IPS DF 6.9 (cell line): ENCODE measurements around the gene GNA14.
A peak's percentile ranks its signal among the peaks of the same experiment; 100 is the strongest.
"Not testable (repeated sequence)": the region's sequence is repeated elsewhere in the genome, so short reads cannot be mapped to it uniquely, and the experiment has no call there.

Experiments used
- DNase-seq: peaks from one replicate; pipeline ENCODE4 v3.0.0-alpha.2; 2013; ENCODE audit warnings: low read depth, low spot score
- H3K27ac ChIP-seq: one replicate; pipeline ENCODE4 v1.5.1; 2013; ENCODE audit warnings: low read length, control low read depth
- H3K27me3 ChIP-seq: 2 replicates; pipeline ENCODE4 v1.6.1; 2013; ENCODE audit warnings: mild to moderate bottlenecking, low read length; ENCODE audit not compliant: control insufficient read depth, insufficient read depth
- H3K36me3 ChIP-seq: 2 replicates; pipeline ENCODE4 v1.6.1; 2013; ENCODE audit warnings: low read length; ENCODE audit not compliant: control insufficient read depth, insufficient read depth
- H3K4me1 ChIP-seq: 2 replicates; pipeline ENCODE4 v1.6.1; 2013; ENCODE audit warnings: low read length; ENCODE audit not compliant: control insufficient read depth, insufficient read depth
- H3K4me3 ChIP-seq: 2 replicates; pipeline ENCODE4 v1.5.1; 2013; ENCODE audit warnings: mild to moderate bottlenecking, low read length
- H3K9me3 ChIP-seq: 2 replicates; pipeline ENCODE4 v1.6.1; 2013; ENCODE audit warnings: low read length, inconsistent platforms; ENCODE audit not compliant: control insufficient read depth, insufficient read depth
- WGBS: extraction: QIAGEN DNeasy Blood & Tissue Kit; methylation state at CpG from one replicate; pipeline ENCODE4 v1.1.7; 2013; ENCODE audit warnings: mixed read lengths, missing lambda C conversion rate; ENCODE audit not compliant: insufficient read length, insufficient coverage; 5-methylcytosine and 5-hydroxymethylcytosine counted together

Gene GNA14

DNA sequence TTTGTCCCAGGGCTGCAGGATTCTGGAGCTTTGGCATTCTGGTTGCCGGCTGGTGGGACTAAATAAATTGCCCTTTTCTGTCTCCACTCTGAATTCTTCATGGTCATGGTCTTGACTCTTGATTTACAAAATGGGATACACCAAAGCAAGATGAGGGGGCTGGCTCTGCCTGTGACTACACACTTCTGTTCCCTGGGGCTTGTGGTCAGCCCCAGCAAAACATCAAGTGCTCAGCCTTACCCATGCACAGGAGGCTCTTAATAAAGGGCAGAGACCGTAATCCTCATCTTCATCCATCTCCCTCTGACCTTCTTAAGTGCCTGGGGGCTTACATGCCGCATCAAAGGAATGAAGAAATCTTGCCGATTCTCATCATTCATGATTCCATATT, 198.0 kb downstream of the GNA14 start:
- Histone ChIP-seq H3K4me1 (no peaks in the 10 kb centered on the region), H3K36me3 (no peaks in the 10 kb centered on the region), H3K4me3 (no peak overlapping the region), H3K27me3 (no peaks in the 10 kb centered on the region), H3K9me3 (no peaks in the 10 kb centered on the region), H3K27ac (no peak overlapping the region)
- WGBS: no CpG with 5 or more reads among the region's 4 CpGs
- no peak for DNase-seq

DNA sequence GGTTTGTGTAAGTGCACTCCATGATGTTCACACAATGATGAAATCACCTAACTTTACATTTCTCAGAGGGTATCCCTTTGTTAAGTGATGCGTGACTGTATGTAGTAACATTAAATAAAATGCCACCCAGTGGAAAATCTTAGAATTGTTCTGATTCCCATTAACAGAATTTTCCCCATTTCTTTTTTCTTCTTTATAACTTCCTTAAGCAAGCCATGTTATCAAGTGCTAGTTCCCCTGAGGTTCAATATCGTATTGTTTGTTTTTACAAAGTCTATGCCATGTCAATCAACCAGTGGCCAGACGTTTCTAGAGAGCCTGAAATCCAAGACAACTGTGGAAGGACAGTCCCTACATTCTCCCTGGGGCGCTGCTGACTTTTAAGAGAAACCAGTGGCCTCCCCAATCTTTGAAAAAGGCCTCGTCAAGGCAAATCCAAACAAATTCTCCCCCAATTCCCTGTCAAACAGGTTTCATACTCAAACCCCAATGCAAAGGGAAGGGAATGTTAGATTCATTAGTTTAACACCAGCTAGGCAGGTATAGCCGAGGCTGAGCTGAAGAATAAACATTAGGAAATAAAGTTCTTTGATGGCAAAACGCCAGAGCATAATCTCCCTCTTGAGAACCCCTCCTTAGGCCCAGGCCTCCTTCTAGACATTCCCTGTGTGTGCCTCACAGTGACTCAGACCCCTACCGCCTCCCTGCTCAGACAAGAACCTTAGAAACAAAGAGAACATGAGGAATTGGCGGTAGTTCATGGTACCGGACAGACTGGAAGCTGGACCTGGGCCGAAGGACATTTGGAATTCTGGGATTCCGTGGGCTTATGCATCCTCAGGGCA, 198.7 kb downstream of the GNA14 start:
- Histone ChIP-seq H3K9me3 (no peaks in the 10 kb centered on the region), H3K27me3 (no peaks in the 10 kb centered on the region), H3K4me1 (no peaks in the 10 kb centered on the region), H3K27ac (no peak overlapping the region), H3K4me3 (no peak overlapping the region), H3K36me3 (no peaks in the 10 kb centered on the region)
- no CpG with 5 or more reads among the region's 12 CpGs for WGBS
- no peak for DNase-seq

GRCh38 chr9:77447646-77448045, 200.5 kb downstream of the GNA14 start:
- WGBS: no CpG with 5 or more reads among the region's 1 CpG
- Histone ChIP-seq H3K4me3 (no peak overlapping the region), H3K36me3 (no peaks in the 10 kb centered on the region), H3K9me3 (no peaks in the 10 kb centered on the region), H3K27me3 (no peaks in the 10 kb centered on the region), H3K4me1 (no peaks in the 10 kb centered on the region), H3K27ac (no peak overlapping the region)
- DNase-seq: no peak

DNA sequence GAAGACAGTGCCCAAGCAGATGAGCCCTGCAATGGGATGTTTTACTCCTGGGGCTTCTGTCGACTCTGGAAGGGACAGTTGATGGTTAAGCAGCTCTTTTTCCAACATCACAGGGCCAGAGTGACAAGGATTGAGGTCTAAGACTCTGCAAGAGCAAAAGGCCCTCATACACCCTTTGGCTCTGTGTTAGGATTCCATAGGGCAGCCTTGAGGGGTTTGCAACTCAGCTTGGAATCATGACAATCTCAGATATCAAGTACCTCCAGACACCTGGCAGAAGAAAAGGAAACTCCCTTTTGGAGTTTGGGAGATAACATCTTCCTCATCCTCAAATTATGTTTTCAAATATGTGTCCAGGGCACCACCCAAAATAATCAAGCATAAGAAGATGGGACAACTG, 205.7 kb downstream of the GNA14 start:
- H3K27ac ChIP-seq: no peak overlapping the region
- DNase-seq: no peak
- H3K9me3 ChIP-seq: no peaks in the 10 kb centered on the region
- WGBS: no CpG with 5 or more reads among the region's 1 CpG
- no peaks in the 10 kb centered on the region for H3K27me3 ChIP-seq
- H3K36me3 ChIP-seq: no peaks in the 10 kb centered on the region; the same call in 1 of the 2 replicates
- no peaks in the 10 kb centered on the region for H3K4me1 ChIP-seq
- H3K4me3 ChIP-seq: no peak overlapping the region

DNA sequence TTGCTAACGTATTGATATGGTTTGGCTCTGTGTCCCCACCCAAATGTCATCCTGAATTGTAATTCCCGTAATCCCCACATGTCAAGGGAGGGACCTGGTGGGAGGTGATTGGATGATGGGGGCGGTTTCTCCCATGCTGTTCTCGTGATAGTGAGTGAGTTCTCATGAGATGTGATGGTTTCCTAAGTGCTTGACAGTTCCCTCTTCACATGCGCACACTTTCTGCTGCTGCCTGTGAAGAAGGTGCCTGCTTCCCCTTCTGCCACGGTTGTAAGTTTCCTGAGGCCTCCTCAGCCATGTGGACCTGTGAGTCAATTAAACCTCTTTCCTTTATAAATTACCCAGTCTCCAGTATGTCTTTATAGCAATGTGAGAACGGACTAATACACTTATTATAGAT, 207.0 kb downstream of the GNA14 start:
- not testable (repeated sequence) for H3K27ac ChIP-seq, H3K4me3 ChIP-seq, H3K9me3 ChIP-seq, DNase-seq, H3K4me1 ChIP-seq, H3K27me3 ChIP-seq, H3K36me3 ChIP-seq
- no CpG with 5 or more reads among the region's 7 CpGs for WGBS

DNA sequence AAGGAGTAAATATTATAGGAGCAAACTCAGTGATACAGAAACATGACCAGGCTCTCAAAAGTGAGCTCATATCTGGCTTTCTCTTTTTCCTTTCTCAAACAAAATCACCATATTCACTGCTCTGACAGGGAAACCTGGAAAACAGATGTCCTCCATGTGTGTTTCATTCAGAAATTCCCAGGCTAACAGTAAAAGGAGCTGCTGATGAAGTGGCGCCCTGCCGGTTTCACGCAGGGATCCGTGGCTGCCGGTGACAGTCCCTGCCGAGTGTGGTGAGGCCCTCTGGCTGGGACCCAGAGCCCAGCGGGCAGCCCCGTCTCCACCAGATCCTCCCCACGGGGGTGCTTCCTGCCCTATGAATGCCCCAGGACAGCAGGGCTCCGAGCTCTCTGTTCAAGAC, 208.1 kb downstream of the GNA14 start:
- Histone ChIP-seq H3K4me3 (no peak overlapping the region), H3K4me1 (no peaks in the 10 kb centered on the region), H3K9me3 (no peaks in the 10 kb centered on the region), H3K27me3 (no peaks in the 10 kb centered on the region), H3K36me3 (no peaks in the 10 kb centered on the region; the same call in 1 of the 2 replicates), H3K27ac (no peak overlapping the region)
- WGBS: no CpG with 5 or more reads among the region's 10 CpGs
- DNase-seq: peak; percentile 48

- H3K27me3 ChIP-seq: no peaks in the 10 kb centered on the region
- no peaks in the 10 kb centered on the region for H3K9me3 ChIP-seq
- no peak overlapping the region for H3K27ac ChIP-seq
- no peaks in the 10 kb centered on the region; the same call in 1 of the 2 replicates for H3K36me3 ChIP-seq
- H3K4me1 ChIP-seq: peaks cover 2% of the 10 kb centered on the region; the same call in 1 of the 2 replicates
- DNase-seq: no peak
- no peak overlapping the region for H3K4me3 ChIP-seq
- WGBS: no CpG with 5 or more reads among the region's 3 CpGs
These were observed 209.5 kb downstream of the GNA14 start for GRCh38 chr9:77438653-77439052.

- WGBS: no CpG with 5 or more reads among the region's 3 CpGs
- no peak for DNase-seq
- H3K9me3 ChIP-seq: no peaks in the 10 kb centered on the region
- H3K27ac ChIP-seq: no peak overlapping the region
- no peaks in the 10 kb centered on the region for H3K27me3 ChIP-seq
- peaks cover 2% of the 10 kb centered on the region; the same call in 1 of the 2 replicates for H3K4me1 ChIP-seq
- H3K4me3 ChIP-seq: no peak overlapping the region
- no peaks in the 10 kb centered on the region; the same call in 1 of the 2 replicates for H3K36me3 ChIP-seq
These were observed 212.4 kb downstream of the GNA14 start for GRCh38 chr9:77435688-77436087.

DNA sequence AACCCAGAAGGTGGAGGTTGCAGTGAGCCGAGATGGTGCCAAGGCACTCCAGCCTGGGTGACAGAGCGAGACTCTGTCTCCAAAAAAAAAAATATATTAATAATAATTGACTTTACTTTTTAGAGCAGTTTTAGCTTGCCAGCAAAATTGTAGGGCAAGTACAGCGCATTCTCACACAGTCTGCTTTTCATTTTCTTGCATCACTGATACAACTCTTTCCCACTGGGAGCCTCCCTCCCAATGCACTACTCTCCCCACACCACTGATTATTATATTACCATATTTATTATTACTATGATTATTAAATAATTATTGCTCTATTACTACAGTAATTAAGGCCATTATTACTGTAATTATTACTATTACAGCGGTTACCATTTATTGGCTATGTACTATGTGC, 212.8 kb downstream of the GNA14 start:
- Histone ChIP-seq H3K27ac (no peak overlapping the region), H3K9me3 (no peaks in the 10 kb centered on the region), H3K27me3 (no peaks in the 10 kb centered on the region), H3K4me1 (peaks cover 2% of the 10 kb centered on the region; the same call in 1 of the 2 replicates), H3K4me3 (no peak overlapping the region), H3K36me3 (no peaks in the 10 kb centered on the region; the same call in 1 of the 2 replicates)
- DNase-seq: no peak
- no CpG with 5 or more reads among the region's 4 CpGs for WGBS

DNA sequence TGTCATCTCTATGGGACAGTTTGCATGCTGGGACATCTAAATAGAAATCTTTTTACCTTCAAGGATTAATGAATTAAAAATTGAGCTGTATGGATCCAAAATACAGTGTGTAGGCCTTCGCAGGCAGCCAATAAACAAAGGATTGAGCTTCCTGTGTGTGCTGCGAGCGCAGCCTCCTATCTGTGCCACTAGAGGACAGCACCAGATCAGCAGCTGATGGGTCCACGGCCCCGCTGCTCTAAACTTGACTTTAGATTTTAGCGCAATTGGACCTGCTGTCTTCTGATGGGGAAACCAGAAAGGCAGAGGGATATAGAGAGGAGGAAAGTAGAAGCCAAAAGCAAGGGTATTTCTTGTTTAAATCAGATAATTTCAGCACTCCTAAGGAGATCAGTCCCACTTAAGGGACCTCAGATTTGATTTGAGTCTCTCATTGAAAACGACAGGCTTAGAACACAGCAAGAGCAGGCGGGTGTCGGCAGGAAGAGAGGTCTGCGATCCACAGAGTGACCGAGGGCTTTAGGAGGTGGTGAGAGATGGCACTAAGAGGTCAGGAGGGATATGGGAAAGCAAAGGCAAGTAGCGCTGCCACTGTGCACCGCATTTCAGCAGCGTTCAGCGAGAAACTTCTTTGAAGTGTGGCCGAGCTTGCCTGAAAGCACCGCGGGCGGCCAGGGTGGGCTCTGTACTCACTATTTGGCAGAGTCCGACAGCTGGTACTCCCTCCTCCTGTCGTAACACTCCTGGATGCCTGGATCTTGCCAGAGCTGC, 214.3 kb downstream of the GNA14 start:
- Histone ChIP-seq H3K36me3 (no peaks in the 10 kb centered on the region; the same call in 1 of the 2 replicates), H3K27me3 (no peaks in the 10 kb centered on the region), H3K27ac (no peak overlapping the region), H3K4me1 (peaks cover 2% of the 10 kb centered on the region; the same call in 1 of the 2 replicates), H3K9me3 (no peaks in the 10 kb centered on the region), H3K4me3 (no peak overlapping the region)
- no CpG with 5 or more reads among the region's 21 CpGs for WGBS
- peak; percentile 33 for DNase-seq
